Epithelial cell of esophagus (primary cell): Measurements from ENCODE around the gene KRT80.
A peak's percentile ranks its signal among the peaks of the same experiment; 100 is the strongest.

Experiments
- DNase-seq: peaks from one replicate; pipeline ENCODE4 v3.0.0; 2010; ENCODE audit warnings: low read depth
- H3K4me3 ChIP-seq: 2 replicates; pipeline ENCODE4 v1.5.1; 2011; ENCODE audit warnings: mild to moderate bottlenecking, low read length, control low read depth
- TF ChIP-seq, protein P1 (sequence below): IDR thresholded peaks from 2 replicates; pipeline ENCODE4 v1.5.1; 2011; ENCODE audit warnings: low read depth, mild to moderate bottlenecking, low read length, control low read depth, inconsistent platforms; ENCODE audit not compliant: insufficient read depth; ENCODE audit errors: missing control alignments

Gene KRT80

DNA sequence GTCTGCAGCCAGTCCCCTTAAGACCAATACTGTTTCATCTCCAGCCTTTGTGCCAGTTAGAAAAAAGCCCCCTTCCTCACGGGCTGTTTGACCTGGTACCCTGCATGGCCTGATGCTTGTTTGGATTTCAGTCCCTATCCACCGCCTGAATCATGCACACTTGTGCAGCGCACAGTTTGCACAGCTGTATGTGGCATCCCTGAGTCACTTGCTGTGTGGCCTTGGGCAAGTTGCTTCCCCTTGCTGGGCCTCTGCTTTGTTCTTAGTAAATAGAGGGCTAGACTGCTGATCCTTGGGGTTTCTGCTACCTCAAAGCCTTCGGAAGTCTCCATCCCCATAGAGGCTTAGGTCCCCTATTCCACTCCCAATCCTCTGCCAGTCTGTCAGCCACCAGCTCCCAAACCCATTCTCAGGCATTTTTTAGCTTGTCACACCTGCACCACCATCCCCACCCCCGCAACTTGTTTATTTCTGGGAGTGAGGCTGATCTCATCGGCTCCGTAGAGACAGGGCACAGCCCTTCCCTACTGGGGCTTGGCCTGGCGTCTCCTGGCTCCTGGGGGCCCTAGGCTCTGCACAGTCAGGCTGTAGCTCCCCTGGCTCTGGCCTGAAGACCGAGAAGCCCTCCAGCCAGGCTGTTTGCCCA lies 8.8 kb downstream of the KRT80 start:
- TF ChIP-seq, protein P1, sequence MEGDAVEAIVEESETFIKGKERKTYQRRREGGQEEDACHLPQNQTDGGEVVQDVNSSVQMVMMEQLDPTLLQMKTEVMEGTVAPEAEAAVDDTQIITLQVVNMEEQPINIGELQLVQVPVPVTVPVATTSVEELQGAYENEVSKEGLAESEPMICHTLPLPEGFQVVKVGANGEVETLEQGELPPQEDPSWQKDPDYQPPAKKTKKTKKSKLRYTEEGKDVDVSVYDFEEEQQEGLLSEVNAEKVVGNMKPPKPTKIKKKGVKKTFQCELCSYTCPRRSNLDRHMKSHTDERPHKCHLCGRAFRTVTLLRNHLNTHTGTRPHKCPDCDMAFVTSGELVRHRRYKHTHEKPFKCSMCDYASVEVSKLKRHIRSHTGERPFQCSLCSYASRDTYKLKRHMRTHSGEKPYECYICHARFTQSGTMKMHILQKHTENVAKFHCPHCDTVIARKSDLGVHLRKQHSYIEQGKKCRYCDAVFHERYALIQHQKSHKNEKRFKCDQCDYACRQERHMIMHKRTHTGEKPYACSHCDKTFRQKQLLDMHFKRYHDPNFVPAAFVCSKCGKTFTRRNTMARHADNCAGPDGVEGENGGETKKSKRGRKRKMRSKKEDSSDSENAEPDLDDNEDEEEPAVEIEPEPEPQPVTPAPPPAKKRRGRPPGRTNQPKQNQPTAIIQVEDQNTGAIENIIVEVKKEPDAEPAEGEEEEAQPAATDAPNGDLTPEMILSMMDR: no peak
- peak; percentile 81 for DNase-seq
- H3K4me3 ChIP-seq: no peak overlapping the region

DNA sequence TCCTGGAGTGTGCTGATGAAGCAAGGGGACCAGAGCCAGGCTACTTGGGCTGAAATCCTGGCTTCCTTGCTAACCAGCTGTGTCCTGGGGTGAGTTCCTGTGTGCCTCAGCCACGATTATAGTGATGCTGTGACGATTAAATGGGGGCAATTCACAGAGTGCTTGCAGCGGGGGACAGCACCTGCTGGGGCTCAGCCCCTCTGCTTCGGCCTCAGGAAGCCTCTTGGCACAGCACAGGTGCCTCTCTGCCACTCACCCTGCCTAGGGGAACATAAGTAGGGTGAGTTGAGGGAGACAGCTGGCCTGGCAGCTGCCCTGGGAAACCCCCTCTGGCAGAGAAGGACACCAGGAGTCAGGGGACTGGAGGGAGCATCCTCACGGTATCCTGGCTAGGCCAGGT lies 9.4 kb downstream of the KRT80 start:
- no peak overlapping the region for H3K4me3 ChIP-seq
- TF ChIP-seq, protein P1: no peak
- no peak for DNase-seq

DNA sequence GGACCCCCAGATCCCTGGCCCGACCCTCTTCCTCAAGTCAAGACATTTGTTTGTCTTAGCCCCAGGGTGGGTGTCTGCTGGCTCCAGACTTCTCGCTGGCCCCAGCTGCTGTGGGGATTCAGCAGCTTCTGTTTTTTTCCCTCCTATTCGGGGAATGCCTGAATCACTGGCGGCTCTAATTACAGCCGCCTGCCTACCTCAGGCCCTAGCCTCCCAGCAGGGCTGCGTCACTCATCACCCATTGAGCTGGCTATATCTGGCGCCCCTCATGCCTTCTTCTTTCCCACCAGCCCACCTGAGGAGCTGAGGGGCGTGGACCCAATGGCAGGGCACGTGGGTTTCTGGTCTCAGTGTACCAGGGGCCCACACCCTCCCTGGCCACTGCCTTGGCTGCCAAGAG lies 10.1 kb downstream of the KRT80 start:
- no peak overlapping the region for H3K4me3 ChIP-seq
- peak; percentile 85 for DNase-seq
- TF ChIP-seq, protein P1: no peak

DNA sequence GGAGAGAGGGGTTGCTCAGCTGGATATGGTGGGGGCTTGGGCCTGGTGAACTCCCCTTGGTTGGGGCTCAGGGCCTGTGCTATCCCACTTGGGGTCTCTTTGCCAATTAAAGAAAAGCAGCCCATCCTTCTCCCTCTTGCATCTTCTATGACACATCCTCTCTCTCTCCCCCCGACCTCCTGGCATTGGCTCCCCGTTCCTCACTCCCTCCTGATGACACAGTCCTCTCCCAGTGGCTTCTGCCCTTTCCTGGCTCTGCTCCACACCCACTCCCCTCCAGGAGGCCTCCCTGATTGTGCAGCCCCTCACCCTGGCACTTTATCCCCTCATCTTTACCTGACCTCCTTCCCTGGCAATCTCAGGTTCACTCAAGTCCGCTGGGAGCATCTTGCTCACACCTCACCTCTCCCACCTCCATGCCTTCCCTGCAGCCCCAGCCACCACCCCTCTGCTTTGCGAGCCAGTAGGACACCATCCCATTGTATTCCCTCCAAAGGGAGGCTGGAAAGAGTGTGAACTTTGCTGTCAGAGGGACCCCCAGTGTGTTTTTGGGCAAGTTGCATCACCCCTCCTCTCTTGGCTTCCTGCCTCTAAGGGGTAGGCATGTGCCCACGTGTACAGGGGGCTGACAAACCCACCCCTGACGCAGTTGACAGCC lies 10.7 kb downstream of the KRT80 start:
- TF ChIP-seq, protein P1: no peak
- no peak for DNase-seq
- H3K4me3 ChIP-seq: no peak overlapping the region

DNA sequence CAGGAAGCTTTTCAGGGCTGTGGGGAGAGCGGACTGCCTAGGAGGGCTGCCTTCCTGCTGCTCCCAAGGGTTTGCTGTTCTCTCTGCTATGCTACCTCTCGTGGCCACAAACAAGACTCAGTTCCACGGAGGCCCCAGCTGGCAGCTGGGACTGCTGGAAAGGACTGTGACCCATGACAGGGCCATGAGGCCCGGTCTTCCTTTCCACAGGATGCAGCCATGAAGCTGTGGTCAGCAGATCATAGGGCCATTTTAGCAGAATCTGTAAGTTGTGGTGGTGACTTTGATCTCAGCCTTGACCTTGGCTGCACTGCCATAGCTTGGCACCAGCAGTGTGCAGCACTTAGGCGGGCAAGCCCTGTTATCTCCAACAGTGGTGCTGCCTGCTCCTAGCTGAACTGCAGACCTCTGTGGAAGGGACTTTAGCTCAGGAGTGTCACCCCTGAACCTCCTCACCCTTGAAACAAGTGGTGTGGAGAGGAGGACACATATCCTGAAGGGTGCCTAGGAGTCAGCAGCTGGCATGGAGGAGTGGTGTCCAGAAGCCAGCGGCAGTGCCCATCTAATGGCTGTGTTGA lies 12.3 kb downstream of the KRT80 start:
- TF ChIP-seq, protein P1: no peak
- no peak for DNase-seq
- H3K4me3 ChIP-seq: no peak overlapping the region

DNA sequence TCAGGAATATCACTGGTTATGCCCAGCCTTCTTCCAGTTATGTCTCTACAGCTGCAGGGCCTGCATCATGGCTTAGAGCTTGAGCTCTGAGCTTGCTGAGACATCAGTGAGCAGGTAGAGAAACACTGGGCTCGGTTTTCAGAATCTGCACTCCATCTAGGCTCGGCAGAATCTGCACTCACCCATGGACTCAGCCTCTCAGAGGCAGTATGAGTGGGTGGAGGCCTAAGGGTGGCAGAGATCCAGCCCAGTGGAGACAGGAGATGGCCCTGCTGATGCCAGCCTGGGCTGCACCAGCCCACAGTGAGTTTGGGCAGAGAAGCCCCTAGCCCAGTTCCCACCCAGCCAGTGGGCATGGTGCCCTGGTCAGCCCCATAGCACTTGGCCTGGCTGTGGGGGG lies 12.8 kb downstream of the KRT80 start:
- no peak for DNase-seq
- TF ChIP-seq, protein P1: no peak

More for the DNA sequence above, 12.8 kb downstream of the KRT80 start:
- H3K4me3 ChIP-seq: no peak overlapping the region
